Stimulated activated CD8-positive, alpha-beta memory T cell treated with anti-CD3 and anti-CD28 coated beads, Interleukin-7, amount 100 ng/mL, for 24 hours (primary cell): ENCODE results near the gene ABCB11.

Experiments
- DNase-seq: peaks from one replicate; pipeline ENCODE4 v3.0.0-alpha.2; 2020; ENCODE audit warnings: low read depth

Gene ABCB11

GRCh38 chr2:169007941-169008340 is 23.2 kb downstream of the ABCB11 start:
- no peak for DNase-seq

GRCh38 chr2:169007356-169007755 is 23.8 kb downstream of the ABCB11 start:
- DNase-seq, result no peak

- no peak for DNase-seq
Measured at GRCh38 chr2:169006665-169007064, 24.5 kb downstream of the ABCB11 start.

GRCh38 chr2:169005994-169006393 is 25.1 kb downstream of the ABCB11 start:
- DNase-seq, result no peak

- no peak for DNase-seq
Measured at GRCh38 chr2:169005080-169005598, 26.0 kb downstream of the ABCB11 start.

GRCh38 chr2:169002161-169002738 is 28.9 kb downstream of the ABCB11 start:
- no peak for DNase-seq

GRCh38 chr2:169001116-169001815 is 29.9 kb downstream of the ABCB11 start:
- no peak for DNase-seq

GRCh38 chr2:168999668-169000213 is 31.4 kb downstream of the ABCB11 start:
- DNase-seq, result no peak

GRCh38 chr2:168998609-168999211 is 32.4 kb downstream of the ABCB11 start:
- no peak for DNase-seq

GRCh38 chr2:168997794-168998193 is 33.3 kb downstream of the ABCB11 start:
- no peak for DNase-seq

GRCh38 chr2:168997118-168997521 is 34.0 kb downstream of the ABCB11 start:
- no peak for DNase-seq

- DNase-seq, result no peak
Measured at GRCh38 chr2:168995744-168996143, 35.4 kb downstream of the ABCB11 start.

- DNase-seq, result no peak
Measured at GRCh38 chr2:168993538-168993937, 37.6 kb downstream of the ABCB11 start.

GRCh38 chr2:168992591-168993349 is 38.4 kb downstream of the ABCB11 start:
- DNase-seq, result no peak

GRCh38 chr2:168992026-168992425 is 39.1 kb downstream of the ABCB11 start:
- no peak for DNase-seq

GRCh38 chr2:168988755-168989154 is 42.4 kb downstream of the ABCB11 start:
- DNase-seq, result no peak

- no peak for DNase-seq
Measured at GRCh38 chr2:168986398-168986943, 44.7 kb downstream of the ABCB11 start.

- DNase-seq, result no peak
Measured at GRCh38 chr2:168981651-168982050, 49.5 kb downstream of the ABCB11 start.

- no peak for DNase-seq
Measured at GRCh38 chr2:168978461-168978861, 52.7 kb downstream of the ABCB11 start.

- no peak for DNase-seq
Measured at GRCh38 chr2:168977608-168978007, 53.5 kb downstream of the ABCB11 start.

GRCh38 chr2:168976034-168976654 is 55.0 kb downstream of the ABCB11 start:
- DNase-seq, result no peak
